Mesothelial cell of epicardium (in vitro differentiated cells): ENCODE measurements around the gene TCEAL5. TPM values are rescaled to one million over a fixed set of nuclear protein-coding genes. Genes with fewer than 3 reads are reported as not detected.
"Not testable (repeated sequence)": the region's sequence is repeated elsewhere in the genome, so short reads cannot be mapped to it uniquely, and the experiment has no call there.

Experiments
- DNase-seq, 2 experiments: peaks; one replicate each; pipeline ENCODE4 v3.0.0; 2021; ENCODE audit warnings: low spot score in 2 of 2; ENCODE audit not compliant: unreplicated experiment in 2 of 2
- H3K27ac Mint-ChIP-seq: 2 replicates; pipeline ENCODE4 v1.8.0; 2021; ENCODE audit warnings: mixed read lengths
- H3K27me3 Mint-ChIP-seq: 2 replicates; pipeline ENCODE4 v1.8.0; 2021; ENCODE audit warnings: low read depth, mixed read lengths
- H3K36me3 Mint-ChIP-seq: 2 replicates; pipeline ENCODE4 v1.8.0; 2021; ENCODE audit warnings: mixed read lengths
- H3K4me1 Mint-ChIP-seq: 2 replicates; pipeline ENCODE4 v1.8.0; 2021; ENCODE audit warnings: mixed read lengths
- H3K4me3 Mint-ChIP-seq: 2 replicates; pipeline ENCODE4 v1.8.0; 2021; ENCODE audit warnings: mild to moderate bottlenecking, moderate library complexity, mixed read lengths
- H3K9me3 Mint-ChIP-seq: 2 replicates; pipeline ENCODE4 v1.8.0; 2021; ENCODE audit warnings: mixed read lengths
- total RNA-seq: library from RNA; stranded (reverse); gene quantifications from 3 replicates; pipeline ENCODE4 v1.2.1, GENCODE V29; 2021
- TF ChIP-seq, protein P1 (sequence below): fragments of 200-600 bp; sonication (generic); IDR thresholded peaks from one replicate; pipeline ENCODE4 v1.5.0; 2021; ENCODE audit warnings: antibody characterized with exemption; ENCODE audit not compliant: unreplicated experiment

The TCEAL5 gene
- total RNA-seq, 1 donor from 2014 or later, result not detected

DNA sequence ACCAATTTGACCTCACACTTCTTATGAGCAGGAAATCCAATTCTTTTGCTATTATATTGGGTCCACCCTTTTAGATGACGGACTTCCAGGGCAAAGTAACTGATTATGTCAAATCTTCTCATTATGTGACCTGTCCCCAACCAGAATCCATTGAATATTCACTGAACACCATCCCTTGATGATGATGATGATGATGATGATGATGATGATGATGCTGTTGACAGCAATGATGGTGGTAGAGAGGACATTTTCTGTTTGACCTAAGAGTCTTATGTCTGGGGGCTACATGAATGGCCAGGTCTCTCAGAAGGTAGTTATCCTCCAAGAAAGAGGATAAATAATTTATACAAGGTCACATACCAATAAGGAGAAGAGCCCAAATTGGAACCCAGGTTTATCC, 26.7 kb downstream of the TCEAL5 start:
- DNase-seq, result no peak
- Mint-ChIP-seq H3K9me3 (peaks cover 12% of the 10 kb centered on the region), H3K4me1 (peaks cover 27% of the 10 kb centered on the region), H3K4me3 (no peak overlapping the region), H3K36me3 (peaks cover 3% of the 10 kb centered on the region), H3K27ac (no peak overlapping the region), H3K27me3 (no peaks in the 10 kb centered on the region)
- TF ChIP-seq, protein P1, sequence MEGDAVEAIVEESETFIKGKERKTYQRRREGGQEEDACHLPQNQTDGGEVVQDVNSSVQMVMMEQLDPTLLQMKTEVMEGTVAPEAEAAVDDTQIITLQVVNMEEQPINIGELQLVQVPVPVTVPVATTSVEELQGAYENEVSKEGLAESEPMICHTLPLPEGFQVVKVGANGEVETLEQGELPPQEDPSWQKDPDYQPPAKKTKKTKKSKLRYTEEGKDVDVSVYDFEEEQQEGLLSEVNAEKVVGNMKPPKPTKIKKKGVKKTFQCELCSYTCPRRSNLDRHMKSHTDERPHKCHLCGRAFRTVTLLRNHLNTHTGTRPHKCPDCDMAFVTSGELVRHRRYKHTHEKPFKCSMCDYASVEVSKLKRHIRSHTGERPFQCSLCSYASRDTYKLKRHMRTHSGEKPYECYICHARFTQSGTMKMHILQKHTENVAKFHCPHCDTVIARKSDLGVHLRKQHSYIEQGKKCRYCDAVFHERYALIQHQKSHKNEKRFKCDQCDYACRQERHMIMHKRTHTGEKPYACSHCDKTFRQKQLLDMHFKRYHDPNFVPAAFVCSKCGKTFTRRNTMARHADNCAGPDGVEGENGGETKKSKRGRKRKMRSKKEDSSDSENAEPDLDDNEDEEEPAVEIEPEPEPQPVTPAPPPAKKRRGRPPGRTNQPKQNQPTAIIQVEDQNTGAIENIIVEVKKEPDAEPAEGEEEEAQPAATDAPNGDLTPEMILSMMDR, result no peak

DNA sequence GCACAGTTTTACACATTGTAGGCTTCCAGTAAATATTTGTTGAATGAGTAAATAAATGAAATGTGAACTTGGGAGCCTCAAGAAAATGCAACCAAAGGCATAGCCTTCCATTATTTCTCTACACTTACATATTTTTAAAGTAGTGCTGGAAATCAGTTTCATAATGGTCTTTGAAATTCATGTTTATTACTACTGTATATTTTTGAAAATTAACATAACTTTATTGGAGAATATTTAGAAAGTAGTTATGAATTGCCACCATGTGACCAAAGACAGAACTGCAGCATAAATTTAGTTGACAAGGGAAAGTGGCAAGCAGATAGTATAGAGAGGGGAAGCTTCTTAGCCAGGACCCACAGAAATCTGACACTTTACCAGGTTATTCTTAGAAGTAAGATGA, 28.0 kb downstream of the TCEAL5 start:
- DNase-seq, result no peak
- Mint-ChIP-seq H3K27ac (no peak overlapping the region), H3K36me3 (peaks cover under 1% of the 10 kb centered on the region), H3K9me3 (peaks cover 9% of the 10 kb centered on the region), H3K27me3 (no peaks in the 10 kb centered on the region), H3K4me3 (no peak overlapping the region), H3K4me1 (peaks cover 21% of the 10 kb centered on the region)
- TF ChIP-seq, protein P1, result peak; percentile 51

DNA sequence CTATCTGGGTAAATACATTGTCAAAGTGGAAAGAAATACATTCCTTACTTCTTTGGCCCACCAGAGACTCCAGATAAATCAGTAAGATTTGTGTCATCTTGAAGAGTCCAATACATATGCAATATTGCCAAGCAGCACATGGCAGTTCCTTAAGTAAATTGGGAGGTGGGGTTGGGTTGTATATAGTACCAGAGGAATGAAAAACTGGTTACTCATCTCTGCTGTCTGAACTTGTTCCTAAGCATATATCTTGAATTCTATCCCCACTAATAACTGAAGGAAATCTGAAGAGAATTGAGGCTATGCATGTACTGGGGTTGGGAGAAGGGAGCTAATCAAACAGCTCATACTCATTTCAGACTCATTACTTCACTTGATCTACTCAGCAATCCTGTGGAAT, 36.4 kb downstream of the TCEAL5 start:
- H3K27ac Mint-ChIP-seq, result no peak overlapping the region
- DNase-seq, result no peak
- H3K27me3 Mint-ChIP-seq, result no peaks in the 10 kb centered on the region
- H3K36me3 Mint-ChIP-seq, result no peaks in the 10 kb centered on the region
- no peaks in the 10 kb centered on the region for H3K4me1 Mint-ChIP-seq
- peaks cover 19% of the 10 kb centered on the region for H3K9me3 Mint-ChIP-seq
- H3K4me3 Mint-ChIP-seq, result no peak overlapping the region
- TF ChIP-seq, protein P1, result no peak

DNA sequence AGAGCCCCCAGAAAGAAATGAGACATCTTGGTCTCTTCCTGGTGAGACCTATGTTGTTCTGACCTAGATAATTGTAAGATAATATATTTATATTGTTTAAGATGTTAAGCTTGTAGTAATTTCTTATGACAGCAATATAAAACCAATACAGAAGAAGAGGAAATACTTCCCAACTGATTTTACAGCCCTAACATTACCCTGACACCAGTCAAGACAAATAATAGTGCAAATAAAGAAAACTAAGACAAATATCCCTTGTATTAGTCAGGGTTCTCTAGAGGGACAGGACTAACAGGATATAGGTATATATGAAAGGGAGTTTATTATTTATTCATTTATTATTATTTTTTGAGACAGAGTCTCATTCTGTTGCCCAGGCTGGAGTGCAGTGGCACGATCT, 40.3 kb downstream of the TCEAL5 start:
- no peaks in the 10 kb centered on the region for H3K4me1 Mint-ChIP-seq
- no peak overlapping the region for H3K4me3 Mint-ChIP-seq
- TF ChIP-seq, protein P1, result no peak
- no peak for DNase-seq
- H3K27me3 Mint-ChIP-seq, result no peaks in the 10 kb centered on the region
- no peak overlapping the region for H3K27ac Mint-ChIP-seq
- no peaks in the 10 kb centered on the region for H3K36me3 Mint-ChIP-seq
- peaks cover 20% of the 10 kb centered on the region for H3K9me3 Mint-ChIP-seq

DNA sequence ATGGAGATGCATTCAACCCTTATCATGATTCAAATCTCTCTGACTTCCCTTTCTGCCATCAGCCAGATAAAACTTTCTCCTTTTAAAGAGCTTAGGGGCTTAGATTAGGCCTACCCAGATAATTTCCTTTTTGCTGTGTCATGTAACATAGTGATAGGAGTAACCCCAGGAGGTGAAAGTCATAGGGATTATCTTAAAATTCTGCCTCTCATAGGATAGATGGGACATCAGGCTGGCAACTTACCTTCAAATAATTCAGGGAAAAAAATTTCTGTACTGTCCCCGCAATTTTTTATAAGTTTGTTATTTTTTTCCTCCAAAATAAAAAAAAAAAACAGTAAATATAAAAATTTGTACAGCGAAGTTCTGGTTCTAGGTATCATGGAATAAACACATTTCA, 40.9 kb downstream of the TCEAL5 start:
- H3K36me3 Mint-ChIP-seq, DNase-seq, H3K4me1 Mint-ChIP-seq, H3K27me3 Mint-ChIP-seq, H3K4me3 Mint-ChIP-seq, H3K27ac Mint-ChIP-seq: not testable (repeated sequence)
- H3K9me3 Mint-ChIP-seq, result peaks cover 20% of the 10 kb centered on the region

DNA sequence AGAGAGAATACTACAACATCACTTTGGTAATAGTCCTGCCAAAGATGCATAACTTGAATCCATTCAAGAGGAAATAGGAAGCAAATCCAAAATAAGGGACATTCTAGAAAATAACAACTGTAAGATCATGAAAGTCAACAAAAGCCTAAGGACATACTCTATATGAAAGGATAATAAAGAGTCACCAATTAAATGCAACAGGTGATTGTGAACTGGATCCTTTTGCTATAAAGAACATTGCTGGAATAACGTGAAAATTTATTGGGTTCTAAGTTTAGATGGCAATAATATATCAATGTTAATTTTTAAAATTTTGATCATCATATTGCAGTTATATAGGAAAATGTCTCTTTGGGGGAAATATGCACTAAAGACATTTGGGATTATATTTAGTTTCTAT, 41.7 kb downstream of the TCEAL5 start:
- DNase-seq, result no peak
- no peak overlapping the region for H3K4me3 Mint-ChIP-seq
- no peaks in the 10 kb centered on the region for H3K27me3 Mint-ChIP-seq
- peaks cover 17% of the 10 kb centered on the region for H3K9me3 Mint-ChIP-seq
- H3K27ac Mint-ChIP-seq, result no peak overlapping the region
- H3K36me3 Mint-ChIP-seq, result no peaks in the 10 kb centered on the region
- no peaks in the 10 kb centered on the region for H3K4me1 Mint-ChIP-seq
- TF ChIP-seq, protein P1, result no peak
